Spleen (tissue), 11 donors: ENCODE measurements around the gene CCDC134. TPM values are rescaled to one million over a fixed set of nuclear protein-coding genes. Genes with fewer than 3 reads are reported as not detected.

Source experiments
- DNase-seq: peaks from one replicate; pipeline ENCODE4 v3.0.0-alpha.2; 2020
- H3K27ac ChIP-seq, 8 donors: fragments of 200-600 bp; sonication (generic) in 7 of 8; 1 replicate in 4 of 8; 2 replicates in 4 of 8; pipeline versions ENCODE4 v1.5.0 to v1.8.0; 2016 to 2021; ENCODE audit warnings: inconsistent platforms in 4 of 8, mild to moderate bottlenecking in 4 of 8, moderate library complexity in 1 of 8
- H3K27me3 ChIP-seq, 7 donors: fragments of 200-600 bp; sonication (generic) in 6 of 7; replicated peaks in 1 of 7; 1 replicate in 4 of 7; 2 replicates in 3 of 7; pipeline versions ENCODE4 v1.5.0 to v1.8.0; 2016 to 2021; ENCODE audit warnings: inconsistent platforms in 3 of 7, mild to moderate bottlenecking in 1 of 7
- H3K36me3 ChIP-seq, 6 donors: fragments of 200-600 bp; sonication (generic) in 5 of 6; 1 replicate in 4 of 6; 2 replicates in 2 of 6; pipeline versions ENCODE4 v1.5.0 to v1.8.0; 2016 to 2021; ENCODE audit warnings: inconsistent platforms in 2 of 6
- H3K4me1 ChIP-seq, 6 donors: fragments of 200-600 bp; sonication (generic) in 5 of 6; 1 replicate in 3 of 6; 2 replicates in 3 of 6; pipeline versions ENCODE4 v1.5.0 to v1.8.0; 2016 to 2021; ENCODE audit warnings: inconsistent platforms in 3 of 6
- H3K4me3 ChIP-seq, 8 donors: fragments of 200-600 bp; sonication (generic) in 7 of 8; 1 replicate in 4 of 8; 2 replicates in 4 of 8; pipeline versions ENCODE4 v1.5.0 to v1.8.0; 2016 to 2021; ENCODE audit warnings: inconsistent platforms in 4 of 8, mild to moderate bottlenecking in 4 of 8, moderate library complexity in 2 of 8
- H3K9me3 ChIP-seq, 8 donors: fragments of 200-600 bp; sonication (generic) in 7 of 8; 1 replicate in 4 of 8; 2 replicates in 4 of 8; pipeline versions ENCODE4 v1.5.0 to v1.8.0; 2016 to 2021; ENCODE audit warnings: inconsistent platforms in 4 of 8
- CTCF ChIP-seq, 11 experiments: fragments of 200-600 bp in 7 of 11; fragments of 450-650 bp in 4 of 11; sonication (generic) in 4 of 11; IDR thresholded peaks in 8 of 11; conservative IDR thresholded peaks in 3 of 11; 1 replicate in 7 of 11; 2 replicates in 4 of 11; pipeline versions ENCODE4 v1.4.0 to v1.8.0; 2016 to 2021; ENCODE audit warnings: antibody characterized with exemption in 11 of 11, inconsistent platforms in 4 of 11, mild to moderate bottlenecking in 1 of 11
- POLR2A ChIP-seq, 3 donors: fragments of 450-650 bp; IDR thresholded peaks; one replicate each; pipeline ENCODE4 v1.5.1; 2017; ENCODE audit warnings: antibody characterized with exemption in 3 of 3, mild to moderate bottlenecking in 1 of 3
- POLR2AphosphoS5 ChIP-seq, 3 donors: sonication (generic); formaldehyde crosslinking; IDR thresholded peaks; one replicate each; pipeline ENCODE4 v1.5.1; 2017; ENCODE audit warnings: antibody characterized with exemption in 3 of 3
- WGBS, 5 donors: extraction: QIAGEN DNeasy Blood & Tissue Kit in 3 of 5; methylation state at CpG; one replicate each; pipeline versions ENCODE4 v1.1.5 to v1.1.7; 2013 to 2018; 5-methylcytosine and 5-hydroxymethylcytosine counted together
- intact Hi-C: fragments of 100-400 bp; cut with DNase I; formaldehyde crosslinking; loops from one replicate; pipeline ENCODE4 v1.15.0; 2023; ENCODE audit warnings: low total_unique reads
- polyA plus RNA-seq, 3 donors: library from polyadenylated mRNA; stranded (reverse); fragments of 200-250 nt; gene quantifications; one replicate each; pipeline ENCODE4 v1.2.1, GENCODE V29; 2013
- total RNA-seq, 7 donors: library from RNA; depleted of rRNA in 3 of 7; stranded (reverse); fragments of >200 nt in 3 of 7; fragmentation: NEBNext Ultra II Directional in 4 of 7; extraction: Animal tissue kit (Norgen Biotek cat#: 25700) in 4 of 7; gene quantifications; one replicate each; pipeline versions ENCODE4 v1.1.0 to v1.2.1, GENCODE V29; 2016 to 2021
- donor health status: healthy with polysubstance abuse.
- donor health status: DM: no; HTN: no; CAD: no; lungs with moderate emphysema.
- donor health status: DM: no; HTN: no; CAD: no.
- donor health status: Bipolar disorder and iron deficiency.
- donor health status: healthy.
- donor health status: DM: no; HTN: no; CAD: no.
- donor health status: DM: yes; HTN: yes; CAD: no.

The CCDC134 gene
- total and polyA plus RNA-seq, 10 donors, result 0.54 to 11.8 (median 9.3) TPM

GRCh38 chr22:41779929-41780505 is 20.5 kb upstream of the CCDC134 start:
- intact Hi-C loops, result no loop called here
- H3K36me3 ChIP-seq, result peaks cover 0 to 14% (median 2%) of the 10 kb centered on the region in 6 donors
- peaks cover 9 to 45% (median 27%) of the 10 kb centered on the region in 6 donors for H3K4me1 ChIP-seq
- H3K27ac ChIP-seq, result peak overlapping the region; percentile 72 to 92 (median 84)
- H3K9me3 ChIP-seq, result no peaks in the 10 kb centered on the region
- H3K4me3 ChIP-seq, result no peak overlapping the region
- TF ChIP-seq POLR2AphosphoS5 (IDR thresholded peaks at IDR 0.05) (no peak), CTCF (IDR thresholded peaks at IDR 0.05 in 8 of 11, conservative IDR thresholded peaks at IDR 0.05 in 3 of 11) (no peak), POLR2A (IDR thresholded peaks at IDR 0.05) (no peak)
- DNase-seq, result peak; percentile 38
- no peaks in the 10 kb centered on the region for H3K27me3 ChIP-seq
- 57 to 67% (median 61%) methylated on average over 3 of the region's 3 CpGs for WGBS, 5 donors

DNA sequence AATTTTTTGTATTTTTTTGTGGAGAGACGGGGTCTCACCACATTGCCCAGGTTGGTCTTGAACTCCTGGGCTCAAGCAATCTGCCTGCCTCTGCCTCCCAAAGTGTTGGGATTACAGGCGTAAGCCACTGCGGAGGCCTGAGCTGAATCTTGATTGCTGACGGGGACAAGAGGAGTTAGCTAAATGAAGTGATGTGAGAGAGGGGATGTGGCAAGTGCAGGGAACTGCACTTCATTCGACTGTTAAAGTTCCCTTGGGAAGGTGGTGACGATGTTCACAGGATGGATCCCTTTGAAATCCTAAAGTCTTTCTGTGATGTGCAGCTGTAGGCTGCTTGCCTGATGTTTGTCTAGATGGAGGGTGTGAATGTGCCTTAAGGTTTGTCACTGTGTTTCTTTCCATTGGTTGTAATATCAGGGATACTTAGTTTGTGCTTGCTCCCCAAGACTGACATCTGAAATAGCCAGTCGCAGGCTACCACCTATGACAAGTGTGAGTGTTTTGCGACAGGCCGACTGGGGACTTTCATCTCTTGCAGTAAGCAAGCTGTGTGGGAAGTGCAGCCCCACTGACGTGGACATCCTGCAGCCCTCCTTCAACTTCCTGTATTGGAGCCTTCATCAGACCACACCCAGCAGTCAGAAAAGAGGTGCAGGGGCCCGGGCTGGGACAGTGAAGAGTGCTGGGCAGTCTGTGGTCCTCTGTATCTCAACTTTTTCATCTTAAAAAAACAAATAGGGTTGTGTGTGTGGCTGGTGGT is 19.6 kb upstream of the CCDC134 start:
- Histone ChIP-seq H3K9me3 (no peaks in the 10 kb centered on the region), H3K27ac (peak overlapping the region; percentile 72 to 92 (median 84)), H3K4me1 (peaks cover 9 to 45% (median 27%) of the 10 kb centered on the region in 6 donors), H3K27me3 (no peaks in the 10 kb centered on the region), H3K36me3 (peaks cover 0 to 18% (median 2%) of the 10 kb centered on the region in 6 donors), H3K4me3 (peak overlapping the region in 7 of 8 donors; percentile 13 to 67 (median 36))
- peak; percentile 97 for DNase-seq
- 39 to 56% (median 44%) methylated on average over 9 to 11 of the region's 11 CpGs for WGBS, 5 donors
- intact Hi-C loops, result no loop called here
- TF ChIP-seq CTCF (IDR thresholded peaks at IDR 0.05 in 8 of 11, conservative IDR thresholded peaks at IDR 0.05 in 3 of 11), result peak in 2 of 11 experiments; percentile 5 to 6
- peak in 2 of 3 donors; percentile 85 to 94 for TF ChIP-seq POLR2AphosphoS5 (IDR thresholded peaks at IDR 0.05)
- TF ChIP-seq POLR2A (IDR thresholded peaks at IDR 0.05), result peak in 2 of 3 donors; percentile 61 to 71

DNA sequence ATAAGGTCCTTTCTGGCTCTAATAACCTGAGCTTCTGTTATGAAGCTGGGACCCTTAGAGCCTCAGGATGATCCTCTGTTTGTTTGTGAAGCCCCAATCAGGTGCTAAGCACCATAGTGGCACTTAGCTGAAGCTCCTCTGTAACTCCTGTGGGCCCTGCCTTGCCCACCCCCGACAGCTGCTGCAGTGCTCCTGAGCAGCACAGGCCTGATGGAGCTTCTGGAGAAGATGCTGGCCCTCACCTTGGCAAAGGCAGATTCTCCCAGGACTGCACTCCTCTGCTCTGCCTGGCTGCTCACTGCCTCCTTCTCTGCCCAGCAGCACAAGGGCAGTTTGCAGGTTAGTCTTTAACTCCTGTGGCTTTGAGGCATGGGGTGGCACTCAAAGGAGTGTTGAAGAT is 19.0 kb upstream of the CCDC134 start:
- Histone ChIP-seq H3K27ac (peak overlapping the region; percentile 72 to 92 (median 84)), H3K9me3 (no peaks in the 10 kb centered on the region), H3K36me3 (peaks cover 0 to 22% (median 2%) of the 10 kb centered on the region in 6 donors), H3K4me3 (peak overlapping the region in 7 of 8 donors; percentile 13 to 67 (median 36)), H3K4me1 (peaks cover 9 to 45% (median 27%) of the 10 kb centered on the region in 6 donors), H3K27me3 (no peaks in the 10 kb centered on the region)
- TF ChIP-seq CTCF (IDR thresholded peaks at IDR 0.05 in 8 of 11, conservative IDR thresholded peaks at IDR 0.05 in 3 of 11), result no peak
- TF ChIP-seq POLR2A (IDR thresholded peaks at IDR 0.05), result no peak
- TF ChIP-seq POLR2AphosphoS5 (IDR thresholded peaks at IDR 0.05), result no peak
- intact Hi-C loops, result no loop called here
- DNase-seq, result no peak
- WGBS, 5 donors, result 47 to 57% (median 50%) methylated on average over 1 of the region's 1 CpG; no CpG with 5 or more reads in 1 of the 5 donors

GRCh38 chr22:41782316-41782715 is 18.2 kb upstream of the CCDC134 start:
- Histone ChIP-seq H3K4me3 (peak overlapping the region in 6 of 8 donors; percentile 26 to 67 (median 36)), H3K4me1 (peaks cover 9 to 45% (median 27%) of the 10 kb centered on the region in 6 donors), H3K9me3 (no peaks in the 10 kb centered on the region), H3K36me3 (peaks cover 0 to 27% (median 2%) of the 10 kb centered on the region in 6 donors), H3K27me3 (no peaks in the 10 kb centered on the region), H3K27ac (peak overlapping the region in 6 of 8 donors; percentile 72 to 92 (median 86))
- 70 to 84% (median 81%) methylated on average over 6 of the region's 6 CpGs for WGBS, 5 donors
- TF ChIP-seq POLR2AphosphoS5 (IDR thresholded peaks at IDR 0.05) (no peak), CTCF (IDR thresholded peaks at IDR 0.05 in 8 of 11, conservative IDR thresholded peaks at IDR 0.05 in 3 of 11) (no peak), POLR2A (IDR thresholded peaks at IDR 0.05) (no peak)
- intact Hi-C loops, result no loop called here
- DNase-seq, result no peak
